ENCODE results near the gene KCNH1. TPM values are rescaled to one million over a fixed set of nuclear protein-coding genes. Genes with fewer than 3 reads are reported as not detected.

The KCNH1 gene
- total and polyA plus RNA-seq, 2 of the 4 experiments (the other 2 are of a cell fraction) = 0.27 to 0.54 TPM

DNA sequence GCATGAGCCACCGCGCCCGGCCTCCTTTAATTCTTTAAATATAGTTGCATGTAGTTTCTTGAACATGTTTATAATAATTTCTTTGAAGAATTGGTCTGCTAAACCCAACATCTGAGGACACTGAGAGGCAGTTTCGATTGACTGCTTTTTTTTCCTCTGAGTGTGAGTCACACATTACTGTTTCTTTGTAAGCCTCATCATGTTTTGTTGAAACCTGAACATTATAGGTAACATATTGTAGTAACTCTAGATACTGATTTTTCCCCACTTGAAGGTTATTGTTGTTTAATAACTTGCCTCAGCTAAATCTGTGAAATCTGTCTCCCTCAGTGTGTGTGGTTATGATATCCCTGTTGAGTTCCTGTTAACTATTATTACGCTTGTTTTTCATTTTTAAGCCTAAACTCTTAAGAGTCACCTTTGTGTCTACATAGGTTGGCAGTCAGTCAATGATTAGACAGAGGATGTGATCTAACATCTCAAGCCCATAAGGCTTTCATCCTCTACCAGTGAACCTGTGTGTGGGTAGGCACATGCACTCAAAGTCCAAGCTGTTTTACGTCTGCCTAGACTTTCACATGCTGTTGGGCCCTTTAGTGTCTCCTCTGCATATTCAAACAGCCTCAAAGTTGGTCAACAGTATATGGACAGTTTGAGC is 155.5 kb downstream of the KCNH1 start:
- H3K4me2 ChIP-seq (ENCODE audit: low read depth, low read length) = no peak overlapping the region
- H2AK9ac ChIP-seq (replicated peaks; ENCODE audit: low read depth, low read length, poor library complexity) = no peak overlapping the region
- no peak overlapping the region for H2AFZ ChIP-seq (replicated peaks; ENCODE audit: low read length, poor library complexity)
- DNase-seq = no peak
- H3K56ac ChIP-seq (ENCODE audit: extremely low read depth, insufficient read depth, low read length) = no peak overlapping the region
- no peak overlapping the region for H4K5ac ChIP-seq (ENCODE audit: low read depth, low read length)
- H4K8ac ChIP-seq (ENCODE audit: low read depth in 2 of 2, low read length in 2 of 2) = no peak overlapping the region
- H4K91ac ChIP-seq (ENCODE audit: insufficient read depth, low read depth, low read length) = no peak overlapping the region
- H2BK20ac ChIP-seq (ENCODE audit: low read depth, low read length) = no peak overlapping the region
- TF ChIP-seq MAFK (IDR thresholded peaks at IDR 0.05; ENCODE audit: low read depth, low read length) (no peak), CEBPB (IDR thresholded peaks at IDR 0.05; ENCODE audit: low read depth, low read length) (no peak), NFE2L2 (IDR thresholded peaks at IDR 0.05; ENCODE audit: low read depth, low read length) (no peak), FOS (IDR thresholded peaks at IDR 0.05; ENCODE audit: low read depth, low read length) (no peak), RAD21 (IDR thresholded peaks at IDR 0.05; ENCODE audit: low read length) (no peak), RCOR1 (IDR thresholded peaks at IDR 0.05; ENCODE audit: insufficient replicate concordance, low read length) (no peak), BHLHE40 (IDR thresholded peaks at IDR 0.05; ENCODE audit: low read depth, low read length) (no peak), SMC3 (IDR thresholded peaks at IDR 0.05; ENCODE audit: low read depth, low read length) (no peak), MAZ (IDR thresholded peaks at IDR 0.05; ENCODE audit: borderline replicate concordance, low read depth, low read length) (no peak), RFX5 (IDR thresholded peaks at IDR 0.05; ENCODE audit: low read depth, low read length) (no peak), MXI1 (IDR thresholded peaks at IDR 0.05; ENCODE audit: borderline replicate concordance, low read depth, low read length) (no peak), POLR2A (IDR thresholded peaks at IDR 0.05; ENCODE audit: low read depth, low read length) (no peak), CHD1 (IDR thresholded peaks at IDR 0.05; ENCODE audit: low read depth, low read length) (no peak)
- TF ChIP-seq, protein P1, sequence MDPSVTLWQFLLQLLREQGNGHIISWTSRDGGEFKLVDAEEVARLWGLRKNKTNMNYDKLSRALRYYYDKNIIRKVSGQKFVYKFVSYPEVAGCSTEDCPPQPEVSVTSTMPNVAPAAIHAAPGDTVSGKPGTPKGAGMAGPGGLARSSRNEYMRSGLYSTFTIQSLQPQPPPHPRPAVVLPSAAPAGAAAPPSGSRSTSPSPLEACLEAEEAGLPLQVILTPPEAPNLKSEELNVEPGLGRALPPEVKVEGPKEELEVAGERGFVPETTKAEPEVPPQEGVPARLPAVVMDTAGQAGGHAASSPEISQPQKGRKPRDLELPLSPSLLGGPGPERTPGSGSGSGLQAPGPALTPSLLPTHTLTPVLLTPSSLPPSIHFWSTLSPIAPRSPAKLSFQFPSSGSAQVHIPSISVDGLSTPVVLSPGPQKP (IDR thresholded peaks at IDR 0.05; ENCODE audit: borderline replicate concordance, low read depth, low read length) = no peak
- TF ChIP-seq, protein P2, sequence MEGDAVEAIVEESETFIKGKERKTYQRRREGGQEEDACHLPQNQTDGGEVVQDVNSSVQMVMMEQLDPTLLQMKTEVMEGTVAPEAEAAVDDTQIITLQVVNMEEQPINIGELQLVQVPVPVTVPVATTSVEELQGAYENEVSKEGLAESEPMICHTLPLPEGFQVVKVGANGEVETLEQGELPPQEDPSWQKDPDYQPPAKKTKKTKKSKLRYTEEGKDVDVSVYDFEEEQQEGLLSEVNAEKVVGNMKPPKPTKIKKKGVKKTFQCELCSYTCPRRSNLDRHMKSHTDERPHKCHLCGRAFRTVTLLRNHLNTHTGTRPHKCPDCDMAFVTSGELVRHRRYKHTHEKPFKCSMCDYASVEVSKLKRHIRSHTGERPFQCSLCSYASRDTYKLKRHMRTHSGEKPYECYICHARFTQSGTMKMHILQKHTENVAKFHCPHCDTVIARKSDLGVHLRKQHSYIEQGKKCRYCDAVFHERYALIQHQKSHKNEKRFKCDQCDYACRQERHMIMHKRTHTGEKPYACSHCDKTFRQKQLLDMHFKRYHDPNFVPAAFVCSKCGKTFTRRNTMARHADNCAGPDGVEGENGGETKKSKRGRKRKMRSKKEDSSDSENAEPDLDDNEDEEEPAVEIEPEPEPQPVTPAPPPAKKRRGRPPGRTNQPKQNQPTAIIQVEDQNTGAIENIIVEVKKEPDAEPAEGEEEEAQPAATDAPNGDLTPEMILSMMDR (conservative IDR thresholded peaks at IDR 0.05; ENCODE audit: low read depth, low read length) = no peak
- TF ChIP-seq, protein P3, sequence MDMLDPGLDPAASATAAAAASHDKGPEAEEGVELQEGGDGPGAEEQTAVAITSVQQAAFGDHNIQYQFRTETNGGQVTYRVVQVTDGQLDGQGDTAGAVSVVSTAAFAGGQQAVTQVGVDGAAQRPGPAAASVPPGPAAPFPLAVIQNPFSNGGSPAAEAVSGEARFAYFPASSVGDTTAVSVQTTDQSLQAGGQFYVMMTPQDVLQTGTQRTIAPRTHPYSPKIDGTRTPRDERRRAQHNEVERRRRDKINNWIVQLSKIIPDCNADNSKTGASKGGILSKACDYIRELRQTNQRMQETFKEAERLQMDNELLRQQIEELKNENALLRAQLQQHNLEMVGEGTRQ (IDR thresholded peaks at IDR 0.05; ENCODE audit: low read depth, low read length) = no peak
- no peak overlapping the region for H3K14ac ChIP-seq (replicated peaks; ENCODE audit: low read depth, low read length)
- H3K4ac ChIP-seq (ENCODE audit: low read depth, low read length) = no peak overlapping the region
- WGBS, 2 experiments (ENCODE audit: extremely low coverage in 2 of 2, insufficient read length in 1 of 2) = no CpG with 5 or more reads among the region's 6 CpGs
- no peaks in the 10 kb centered on the region for H3K4me1 ChIP-seq (ENCODE audit: control insufficient read depth, insufficient read depth, low read length)
- no peak overlapping the region for H3K23ac ChIP-seq (ENCODE audit: low read depth, low read length)
- H2BK120ac ChIP-seq (ENCODE audit: low read depth, low read length) = no peak overlapping the region
- no peak overlapping the region for H2AK5ac ChIP-seq (ENCODE audit: low read depth, low read length)
- H3K9ac ChIP-seq (ENCODE audit: low read depth, low read length) = no peak overlapping the region
- intact Hi-C loops (cut with micrococcal nuclease) (no loop called here), dilution Hi-C loops (cut with HindIII; ENCODE audit: low sequenced_read_pairs, unreplicated experiment) (no loop called here), in situ Hi-C loops (cut with MboI; ENCODE audit: low sequenced_read_pairs) (no loop called here)
- H3K4me3 ChIP-seq (ENCODE audit: insufficient read depth, low read depth, low read length) = no peak overlapping the region
- H2BK5ac ChIP-seq (ENCODE audit: low read depth, low read length, poor library complexity, severe bottlenecking) = no peak overlapping the region
- no peak overlapping the region for H2BK15ac ChIP-seq (ENCODE audit: low read depth, low read length)
- H3K27ac ChIP-seq (ENCODE audit: insufficient read depth, low read length) = no peak overlapping the region
- H3K79me1 ChIP-seq (ENCODE audit: low read depth in 1 of 2, low read length in 2 of 2) = no peaks in the 10 kb centered on the region
- H4K20me1 ChIP-seq (ENCODE audit: insufficient read depth, low read length) = no peaks in the 10 kb centered on the region
- CTCF ChIA-PET = interaction anchor here (0.6 kb wide), 1 partner anchor 91 kb away, joined by 5 read pairs; no protein-coding TSS in a partner anchor
- POLR2A ChIA-PET (ENCODE audit: unreplicated experiment) = no interaction called here
- H3K27me3 ChIP-seq (ENCODE audit: control insufficient read depth, insufficient read depth, low read length) = no peaks in the 10 kb centered on the region
- no peaks in the 10 kb centered on the region for H3K9me1 ChIP-seq (ENCODE audit: insufficient read depth, low read length)
- no peak overlapping the region for H3K18ac ChIP-seq (ENCODE audit: low read depth, low read length)
- ATAC-seq (ENCODE audit: low read depth) = no peak
- H3K9me3 ChIP-seq (ENCODE audit: control insufficient read depth, insufficient read depth, low read length) = no peaks in the 10 kb centered on the region
- BruUV-seq (replicated peaks) = no TSS peak
- H3K36me3 ChIP-seq (ENCODE audit: control insufficient read depth, insufficient read depth, low read length) = no peaks in the 10 kb centered on the region
